Renal pelvis (tissue), 4 donors: ENCODE results near the gene ABTB2. TPM values are rescaled to one million over a fixed set of nuclear protein-coding genes. Genes with fewer than 3 reads are reported as not detected.

ENCODE experiments used
- DNase-seq: peaks from one replicate; pipeline ENCODE4 v3.0.0-alpha.2; 2013
- polyA plus RNA-seq, 3 donors: library from polyadenylated mRNA; unstranded; fragments of 120-200 nt; gene quantifications; one replicate each; pipeline ENCODE4 v1.2.1, GENCODE V29; 2013; ENCODE audit not compliant: insufficient read length in 3 of 3

ABTB2 gene
- polyA plus RNA-seq, 3 donors, result 8.1 to 10.4 (median 9.1) TPM

- no peak for DNase-seq
Measured at GRCh38 chr11:34214961-34215805, 142.6 kb downstream of the ABTB2 start.

GRCh38 chr11:34213366-34213765 is 144.4 kb downstream of the ABTB2 start:
- DNase-seq, result no peak

- no peak for DNase-seq
Measured at GRCh38 chr11:34212566-34212965, 145.2 kb downstream of the ABTB2 start.

- DNase-seq, result no peak
Measured at GRCh38 chr11:34209809-34210208, 148.0 kb downstream of the ABTB2 start.

- no peak for DNase-seq
Measured at GRCh38 chr11:34208266-34209135, 149.3 kb downstream of the ABTB2 start.

- no peak for DNase-seq
Measured at GRCh38 chr11:34207487-34208180, 150.2 kb downstream of the ABTB2 start.

GRCh38 chr11:34206407-34207300 is 151.2 kb downstream of the ABTB2 start:
- DNase-seq, result peak; percentile 78

- no peak for DNase-seq
Measured at GRCh38 chr11:34205326-34206035, 152.3 kb downstream of the ABTB2 start.

GRCh38 chr11:34204396-34205279 is 153.2 kb downstream of the ABTB2 start:
- no peak for DNase-seq

GRCh38 chr11:34203377-34203871 is 154.4 kb downstream of the ABTB2 start:
- DNase-seq, result no peak

GRCh38 chr11:34201129-34201528 is 156.7 kb downstream of the ABTB2 start:
- no peak for DNase-seq

- no peak for DNase-seq
Measured at GRCh38 chr11:34199525-34199924, 158.3 kb downstream of the ABTB2 start.

- no peak for DNase-seq
Measured at GRCh38 chr11:34198523-34198922, 159.3 kb downstream of the ABTB2 start.

GRCh38 chr11:34197256-34197655 is 160.6 kb downstream of the ABTB2 start:
- DNase-seq, result no peak

GRCh38 chr11:34194576-34195335 is 163.1 kb downstream of the ABTB2 start:
- DNase-seq, result no peak

- no peak for DNase-seq
Measured at GRCh38 chr11:34192481-34193401, 165.1 kb downstream of the ABTB2 start.

GRCh38 chr11:34191578-34191977 is 166.2 kb downstream of the ABTB2 start:
- DNase-seq, result no peak
